Right lobe of liver (tissue), 4 donors: Measurements from ENCODE around the gene RAB14.

ENCODE experiments used
- CTCF ChIP-seq, 4 donors: fragments of 200-600 bp in 3 of 4; fragments of 450-650 bp in 1 of 4; IDR thresholded peaks; one replicate each; pipeline versions ENCODE4 v1.5.1 to v1.8.0; 2016 to 2022; ENCODE audit warnings: antibody characterized with exemption in 4 of 4, mild to moderate bottlenecking in 2 of 4
- POLR2A ChIP-seq: fragments of 450-650 bp; IDR thresholded peaks from one replicate; pipeline ENCODE4 v1.6.1; 2017; ENCODE audit warnings: antibody characterized with exemption, mild to moderate bottlenecking
- donor health status: DM: no; HTN: no; CAD: no.
- donor health status: DM: no; HTN: no; CAD: no.
- donor health status: DM: no; HTN: yes; CAD: no.

- TF ChIP-seq CTCF (IDR thresholded peaks at IDR 0.05) (peak; percentile 29 to 45 (median 40)), POLR2A (no peak)
Measured at GRCh38 chr9:121169094-121169601, 32.5 kb downstream of the RAB14 start.
